Measurements from ENCODE around the gene CBFB.

GRCh38 chr16:67148656-67149275, 119.8 kb downstream of the CBFB start:
- TF ChIP-seq CTCF (optimal IDR thresholded peaks at IDR 0.05 in 1 of 3, IDR thresholded peaks at IDR 0.05 in 1 of 3, conservative IDR thresholded peaks at IDR 0.05 in 1 of 3; ENCODE audit: extremely low read depth in 1 of 3, insufficient read depth in 2 of 3, low read length in 3 of 3) (no peak), EZH2 (IDR thresholded peaks at IDR 0.05; ENCODE audit: low read length) (no peak)
